Measurements from ENCODE around the gene SIRPD. TPM values are rescaled to one million over a fixed set of nuclear protein-coding genes. Genes with fewer than 3 reads are reported as not detected.
A peak's percentile ranks its signal among the peaks of the same experiment; 100 is the strongest.

Gene SIRPD
- total RNA-seq, 1 experiment from 2014 or later = not detected

GRCh38 chr20:1517010-1517409, 40.5 kb downstream of the SIRPD start:
- Histone ChIP-seq H3K27me3 (ENCODE audit: low read length) (no peaks in the 10 kb centered on the region), H3K36me3 (ENCODE audit: insufficient read depth, low read length) (no peaks in the 10 kb centered on the region), H3K9ac (ENCODE audit: low read length) (no peak overlapping the region), H3K9me3 (ENCODE audit: low read length) (no peaks in the 10 kb centered on the region), H3K4me1 (ENCODE audit: low read length) (no peaks in the 10 kb centered on the region), H4K20me1 (ENCODE audit: insufficient read depth, low read depth, low read length) (no peaks in the 10 kb centered on the region), H3K4me2 (ENCODE audit: low read depth, low read length, poor library complexity, severe bottlenecking) (no peak overlapping the region), H3K79me2 (ENCODE audit: low read length) (no peaks in the 10 kb centered on the region), H3K27ac (ENCODE audit: low read length) (no peak overlapping the region), H3K9me2 (replicated peaks; ENCODE audit: insufficient read depth, low read length) (no peaks in the 10 kb centered on the region), H2AFZ (ENCODE audit: low read length) (no peak overlapping the region), H3K4me3 (ENCODE audit: low read length) (no peak overlapping the region)
- DNase-seq = no peak

- no peaks in the 10 kb centered on the region for H3K4me1 ChIP-seq (ENCODE audit: low read length)
- no peak overlapping the region for H3K27ac ChIP-seq (ENCODE audit: low read length)
- no peaks in the 10 kb centered on the region for H3K79me2 ChIP-seq (ENCODE audit: low read length)
- H3K4me2 ChIP-seq (ENCODE audit: low read depth, low read length, poor library complexity, severe bottlenecking) = no peak overlapping the region
- no peaks in the 10 kb centered on the region for H3K27me3 ChIP-seq (ENCODE audit: low read length)
- H2AFZ ChIP-seq (ENCODE audit: low read length) = no peak overlapping the region
- H3K4me3 ChIP-seq (ENCODE audit: low read length) = no peak overlapping the region
- H3K9me2 ChIP-seq (replicated peaks; ENCODE audit: insufficient read depth, low read length) = no peaks in the 10 kb centered on the region
- no peaks in the 10 kb centered on the region for H3K9me3 ChIP-seq (ENCODE audit: low read length)
- H4K20me1 ChIP-seq (ENCODE audit: insufficient read depth, low read depth, low read length) = no peaks in the 10 kb centered on the region
- H3K36me3 ChIP-seq (ENCODE audit: insufficient read depth, low read length) = no peaks in the 10 kb centered on the region
- H3K9ac ChIP-seq (ENCODE audit: low read length) = no peak overlapping the region
- no peak for DNase-seq
These were observed 43.7 kb downstream of the SIRPD start for GRCh38 chr20:1513801-1514200.

GRCh38 chr20:1509237-1509636, 48.3 kb downstream of the SIRPD start:
- no peaks in the 10 kb centered on the region for H3K9me2 ChIP-seq (replicated peaks; ENCODE audit: insufficient read depth, low read length)
- H3K9me3 ChIP-seq (ENCODE audit: low read length) = no peaks in the 10 kb centered on the region
- H3K4me1 ChIP-seq (ENCODE audit: low read length) = no peaks in the 10 kb centered on the region
- no peaks in the 10 kb centered on the region for H4K20me1 ChIP-seq (ENCODE audit: insufficient read depth, low read depth, low read length)
- no peak overlapping the region for H2AFZ ChIP-seq (ENCODE audit: low read length)
- no peak overlapping the region for H3K4me3 ChIP-seq (ENCODE audit: low read length)
- no peaks in the 10 kb centered on the region for H3K27me3 ChIP-seq (ENCODE audit: low read length)
- H3K79me2 ChIP-seq (ENCODE audit: low read length) = no peaks in the 10 kb centered on the region
- DNase-seq = peak; percentile 54
- no peak overlapping the region for H3K9ac ChIP-seq (ENCODE audit: low read length)
- no peak overlapping the region for H3K4me2 ChIP-seq (ENCODE audit: low read depth, low read length, poor library complexity, severe bottlenecking)
- no peak overlapping the region for H3K27ac ChIP-seq (ENCODE audit: low read length)
- H3K36me3 ChIP-seq (ENCODE audit: insufficient read depth, low read length) = no peaks in the 10 kb centered on the region

GRCh38 chr20:1508574-1508973, 48.9 kb downstream of the SIRPD start:
- H3K4me2 ChIP-seq (ENCODE audit: low read depth, low read length, poor library complexity, severe bottlenecking) = no peak overlapping the region
- no peak overlapping the region for H3K4me3 ChIP-seq (ENCODE audit: low read length)
- H4K20me1 ChIP-seq (ENCODE audit: insufficient read depth, low read depth, low read length) = no peaks in the 10 kb centered on the region
- no peak overlapping the region for H2AFZ ChIP-seq (ENCODE audit: low read length)
- H3K4me1 ChIP-seq (ENCODE audit: low read length) = no peaks in the 10 kb centered on the region
- H3K9ac ChIP-seq (ENCODE audit: low read length) = no peak overlapping the region
- no peaks in the 10 kb centered on the region for H3K9me2 ChIP-seq (replicated peaks; ENCODE audit: insufficient read depth, low read length)
- H3K27me3 ChIP-seq (ENCODE audit: low read length) = no peaks in the 10 kb centered on the region
- H3K27ac ChIP-seq (ENCODE audit: low read length) = no peak overlapping the region
- no peak for DNase-seq
- no peaks in the 10 kb centered on the region for H3K79me2 ChIP-seq (ENCODE audit: low read length)
- no peaks in the 10 kb centered on the region for H3K9me3 ChIP-seq (ENCODE audit: low read length)
- H3K36me3 ChIP-seq (ENCODE audit: insufficient read depth, low read length) = no peaks in the 10 kb centered on the region

- Histone ChIP-seq H3K9me3 (ENCODE audit: low read length) (no peaks in the 10 kb centered on the region), H3K27me3 (ENCODE audit: low read length) (no peaks in the 10 kb centered on the region), H3K9ac (ENCODE audit: low read length) (no peak overlapping the region), H3K9me2 (replicated peaks; ENCODE audit: insufficient read depth, low read length) (no peaks in the 10 kb centered on the region), H3K4me3 (ENCODE audit: low read length) (no peak overlapping the region), H2AFZ (ENCODE audit: low read length) (no peak overlapping the region), H3K4me2 (ENCODE audit: low read depth, low read length, poor library complexity, severe bottlenecking) (no peak overlapping the region), H3K36me3 (ENCODE audit: insufficient read depth, low read length) (no peaks in the 10 kb centered on the region), H3K4me1 (ENCODE audit: low read length) (no peaks in the 10 kb centered on the region), H3K27ac (ENCODE audit: low read length) (no peak overlapping the region), H3K79me2 (ENCODE audit: low read length) (no peaks in the 10 kb centered on the region), H4K20me1 (ENCODE audit: insufficient read depth, low read depth, low read length) (no peaks in the 10 kb centered on the region)
- no peak for DNase-seq
These were observed 50.2 kb downstream of the SIRPD start for GRCh38 chr20:1507276-1507675.

GRCh38 chr20:1505871-1506270, 51.6 kb downstream of the SIRPD start:
- Histone ChIP-seq H4K20me1 (ENCODE audit: insufficient read depth, low read depth, low read length) (no peaks in the 10 kb centered on the region), H3K4me2 (ENCODE audit: low read depth, low read length, poor library complexity, severe bottlenecking) (no peak overlapping the region), H3K36me3 (ENCODE audit: insufficient read depth, low read length) (no peaks in the 10 kb centered on the region), H3K9me3 (ENCODE audit: low read length) (no peaks in the 10 kb centered on the region), H3K27me3 (ENCODE audit: low read length) (no peaks in the 10 kb centered on the region), H3K79me2 (ENCODE audit: low read length) (no peaks in the 10 kb centered on the region), H3K4me3 (ENCODE audit: low read length) (no peak overlapping the region), H3K27ac (ENCODE audit: low read length) (no peak overlapping the region), H3K9me2 (replicated peaks; ENCODE audit: insufficient read depth, low read length) (no peaks in the 10 kb centered on the region), H2AFZ (ENCODE audit: low read length) (no peak overlapping the region), H3K9ac (ENCODE audit: low read length) (no peak overlapping the region), H3K4me1 (ENCODE audit: low read length) (no peaks in the 10 kb centered on the region)
- no peak for DNase-seq

GRCh38 chr20:1505361-1505760, 52.1 kb downstream of the SIRPD start:
- Histone ChIP-seq H3K27ac (ENCODE audit: low read length) (no peak overlapping the region), H3K27me3 (ENCODE audit: low read length) (no peaks in the 10 kb centered on the region), H3K9me2 (replicated peaks; ENCODE audit: insufficient read depth, low read length) (no peaks in the 10 kb centered on the region), H3K9me3 (ENCODE audit: low read length) (no peaks in the 10 kb centered on the region), H2AFZ (ENCODE audit: low read length) (no peak overlapping the region), H4K20me1 (ENCODE audit: insufficient read depth, low read depth, low read length) (no peaks in the 10 kb centered on the region), H3K36me3 (ENCODE audit: insufficient read depth, low read length) (no peaks in the 10 kb centered on the region), H3K4me3 (ENCODE audit: low read length) (no peak overlapping the region), H3K4me2 (ENCODE audit: low read depth, low read length, poor library complexity, severe bottlenecking) (no peak overlapping the region), H3K79me2 (ENCODE audit: low read length) (no peaks in the 10 kb centered on the region), H3K4me1 (ENCODE audit: low read length) (no peaks in the 10 kb centered on the region), H3K9ac (ENCODE audit: low read length) (no peak overlapping the region)
- DNase-seq = no peak

GRCh38 chr20:1503564-1504227, 53.8 kb downstream of the SIRPD start:
- Histone ChIP-seq H3K4me3 (ENCODE audit: low read length) (no peak overlapping the region), H3K27ac (ENCODE audit: low read length) (no peak overlapping the region), H2AFZ (ENCODE audit: low read length) (no peak overlapping the region), H3K36me3 (ENCODE audit: insufficient read depth, low read length) (no peaks in the 10 kb centered on the region), H3K4me2 (ENCODE audit: low read depth, low read length, poor library complexity, severe bottlenecking) (no peak overlapping the region), H3K9me3 (ENCODE audit: low read length) (no peaks in the 10 kb centered on the region), H4K20me1 (ENCODE audit: insufficient read depth, low read depth, low read length) (no peaks in the 10 kb centered on the region), H3K4me1 (ENCODE audit: low read length) (no peaks in the 10 kb centered on the region), H3K9me2 (replicated peaks; ENCODE audit: insufficient read depth, low read length) (no peaks in the 10 kb centered on the region), H3K79me2 (ENCODE audit: low read length) (no peaks in the 10 kb centered on the region), H3K27me3 (ENCODE audit: low read length) (no peaks in the 10 kb centered on the region; the same call in 1 of the 2 replicates), H3K9ac (ENCODE audit: low read length) (no peak overlapping the region)
- peak; percentile 94 for DNase-seq

Data from Karpas-422 (cell line).